Esophagus (tissue), 2 donors: Measurements from ENCODE around the gene NFIX. TPM values are rescaled to one million over a fixed set of nuclear protein-coding genes. Genes with fewer than 3 reads are reported as not detected.

ENCODE experiments used
- H3K27ac ChIP-seq, 2 donors: one replicate each; pipeline ENCODE4 v1.5.1; 2013; ENCODE audit warnings: low read depth in 2 of 2, mild to moderate bottlenecking in 2 of 2, inconsistent platforms in 1 of 2, low read length in 1 of 2, moderate library complexity in 1 of 2
- H3K27me3 ChIP-seq, 2 donors: one replicate each; pipeline ENCODE4 v1.6.1; 2013; ENCODE audit warnings: low read length in 2 of 2, control low read depth in 1 of 2, mild to moderate bottlenecking in 1 of 2; ENCODE audit not compliant: insufficient read depth in 2 of 2, control insufficient read depth in 1 of 2
- H3K36me3 ChIP-seq, 2 donors: one replicate each; pipeline ENCODE4 v1.6.1; 2013; ENCODE audit warnings: low read length in 1 of 2; ENCODE audit not compliant: control insufficient read depth in 2 of 2, insufficient read depth in 2 of 2
- H3K4me1 ChIP-seq, 2 donors: one replicate each; pipeline ENCODE4 v1.6.1; 2013; ENCODE audit warnings: low read length in 1 of 2; ENCODE audit not compliant: control insufficient read depth in 2 of 2, insufficient read depth in 2 of 2
- H3K4me3 ChIP-seq, 2 donors: one replicate each; pipeline ENCODE4 v1.5.1; 2013; ENCODE audit warnings: low read length in 2 of 2, mild to moderate bottlenecking in 2 of 2, low read depth in 1 of 2, moderate library complexity in 1 of 2
- H3K9me3 ChIP-seq, 2 donors: one replicate each; pipeline ENCODE4 v1.6.1; 2013; ENCODE audit warnings: mild to moderate bottlenecking in 2 of 2, low read depth in 1 of 2, low read length in 1 of 2, moderate library complexity in 1 of 2; ENCODE audit not compliant: control insufficient read depth in 2 of 2, insufficient read depth in 1 of 2
- WGBS, 2 donors: extraction: QIAGEN DNeasy Blood & Tissue Kit; methylation state at CpG; one replicate each; pipeline ENCODE4 v1.1.7; 2013; 5-methylcytosine and 5-hydroxymethylcytosine counted together
- polyA plus RNA-seq, 2 donors: library from polyadenylated mRNA; stranded (reverse); fragments of 200-250 nt; gene quantifications; one replicate each; pipeline ENCODE4 v1.2.3, GENCODE V29; 2013
- donor health status: healthy with polysubstance abuse.
- donor health status: Bipolar disorder and iron deficiency.

Gene NFIX
- polyA plus RNA-seq, 2 donors, result 26.9 to 38.5 TPM

- H3K4me1 ChIP-seq, result peaks cover 6 to 11% of the 10 kb centered on the region in 2 donors
- H3K9me3 ChIP-seq, result no peaks in the 10 kb centered on the region
- H3K27ac ChIP-seq, result peak overlapping the region in 1 of 2 donors; percentile 42
- WGBS, 2 donors, result 65 to 69% methylated on average over 5 of the region's 5 CpGs
- H3K4me3 ChIP-seq, result no peak overlapping the region
- peaks cover 0 to 5% of the 10 kb centered on the region in 2 donors for H3K36me3 ChIP-seq
- no peaks in the 10 kb centered on the region for H3K27me3 ChIP-seq
Measured at GRCh38 chr19:13066226-13066625, 71.0 kb downstream of the NFIX start.

GRCh38 chr19:13066933-13067807 lies 71.9 kb downstream of the NFIX start:
- H3K4me3 ChIP-seq, result no peak overlapping the region
- no peaks in the 10 kb centered on the region for H3K9me3 ChIP-seq
- no peaks in the 10 kb centered on the region for H3K27me3 ChIP-seq
- 72 to 75% methylated on average over 17 of the region's 17 CpGs for whole genome bisulfite sequencing, 2 donors
- H3K27ac ChIP-seq, result peak overlapping the region in 1 of 2 donors; percentile 18
- H3K4me1 ChIP-seq, result peaks cover 6% of the 10 kb centered on the region in 2 donors
- H3K36me3 ChIP-seq, result peaks cover 0 to 4% of the 10 kb centered on the region in 2 donors

GRCh38 chr19:13068085-13068846 lies 73.0 kb downstream of the NFIX start:
- 61 to 66% methylated on average over 6 of the region's 6 CpGs for WGBS, 2 donors
- Histone ChIP-seq H3K27ac (no peak overlapping the region), H3K4me3 (no peak overlapping the region), H3K36me3 (peaks cover 0 to 7% of the 10 kb centered on the region in 2 donors), H3K9me3 (no peaks in the 10 kb centered on the region), H3K4me1 (peaks cover 5 to 6% of the 10 kb centered on the region in 2 donors), H3K27me3 (no peaks in the 10 kb centered on the region)

- Histone ChIP-seq H3K9me3 (no peaks in the 10 kb centered on the region), H3K27ac (peak overlapping the region in 1 of 2 donors; percentile 25), H3K4me3 (no peak overlapping the region), H3K36me3 (peaks cover 0 to 17% of the 10 kb centered on the region in 2 donors), H3K4me1 (peaks cover 5 to 6% of the 10 kb centered on the region in 2 donors), H3K27me3 (no peaks in the 10 kb centered on the region)
- 51 to 61% methylated on average over 20 of the region's 20 CpGs for WGBS, 2 donors
Measured at GRCh38 chr19:13069415-13070359, 74.4 kb downstream of the NFIX start.

GRCh38 chr19:13070425-13071140 lies 75.3 kb downstream of the NFIX start:
- no peak overlapping the region for H3K27ac ChIP-seq
- 84 to 88% methylated on average over 32 of the region's 32 CpGs for WGBS, 2 donors

GRCh38 chr19:13071444-13072187 lies 76.3 kb downstream of the NFIX start:
- peaks cover 4 to 5% of the 10 kb centered on the region in 2 donors for H3K4me1 ChIP-seq
- 60 to 65% methylated on average over 8 to 9 of the region's 9 CpGs for WGBS, 2 donors
- no peak overlapping the region for H3K4me3 ChIP-seq
- H3K9me3 ChIP-seq, result no peaks in the 10 kb centered on the region
- peaks cover 0 to 31% of the 10 kb centered on the region in 2 donors for H3K36me3 ChIP-seq
- H3K27me3 ChIP-seq, result no peaks in the 10 kb centered on the region
- no peak overlapping the region for H3K27ac ChIP-seq

More at GRCh38 chr19:13070425-13071140, 75.3 kb downstream of the NFIX start:
- Histone ChIP-seq H3K9me3 (no peaks in the 10 kb centered on the region), H3K27me3 (no peaks in the 10 kb centered on the region), H3K4me3 (no peak overlapping the region), H3K4me1 (peaks cover 3 to 6% of the 10 kb centered on the region in 2 donors), H3K36me3 (peaks cover 0 to 23% of the 10 kb centered on the region in 2 donors)

- Histone ChIP-seq H3K4me1 (peaks cover 6 to 8% of the 10 kb centered on the region in 2 donors), H3K9me3 (no peaks in the 10 kb centered on the region), H3K27ac (no peak overlapping the region), H3K4me3 (no peak overlapping the region), H3K36me3 (peaks cover 0 to 37% of the 10 kb centered on the region in 2 donors), H3K27me3 (no peaks in the 10 kb centered on the region)
- 81 to 86% methylated on average over 8 to 9 of the region's 9 CpGs for WGBS, 2 donors
Measured at GRCh38 chr19:13072188-13072908, 77.1 kb downstream of the NFIX start.

- Histone ChIP-seq H3K4me3 (no peak overlapping the region), H3K27ac (no peak overlapping the region), H3K4me1 (peaks cover 6 to 12% of the 10 kb centered on the region in 2 donors), H3K27me3 (no peaks in the 10 kb centered on the region), H3K36me3 (peaks cover 0 to 39% of the 10 kb centered on the region in 2 donors), H3K9me3 (no peaks in the 10 kb centered on the region)
- WGBS, 2 donors, result 83% methylated on average over 5 of the region's 5 CpGs
Measured at GRCh38 chr19:13073263-13073662, 78.0 kb downstream of the NFIX start.
